NK-92 treated with Interleukin-12 subunit alpha and Interleukin-12 subunit beta, amount 100 ng/mL, for 24 hours (cell line): ENCODE data around the gene SGTA.
"Not testable (repeated sequence)": the region's sequence is repeated elsewhere in the genome, so short reads cannot be mapped to it uniquely, and the experiment has no call there.

Experiments
- DNase-seq: peaks from one replicate; lab custom pipeline; 2025; lab: John Stamatoyannopoulos, UW

The SGTA gene

GRCh38 chr19:2782936-2783780, at the start of gene SGTA:
Gene SGTA (minus strand): TSS chr19:2783273. CDS start chr19:2769068, 14,205 bp downstream.
- peak; percentile 97 for DNase-seq

GRCh38 chr19:2827840-2828489, 44.9 kb upstream of the SGTA start:
- no peak for DNase-seq

- DNase-seq: no peak
Measured at GRCh38 chr19:2827022-2827421, 43.9 kb upstream of the SGTA start.

GRCh38 chr19:2824129-2824528, 41.1 kb upstream of the SGTA start:
- no peak for DNase-seq

- no peak for DNase-seq
Measured at GRCh38 chr19:2823646-2824045, 40.6 kb upstream of the SGTA start.

- DNase-seq: no peak
Measured at GRCh38 chr19:2822846-2823245, 39.8 kb upstream of the SGTA start.

GRCh38 chr19:2820112-2820702, 37.1 kb upstream of the SGTA start:
- no peak for DNase-seq

GRCh38 chr19:2819540-2820111, 36.6 kb upstream of the SGTA start, which contains the start of gene ZNF554:
Gene ZNF554 (plus strand): TSS chr19:2819868. CDS start chr19:2820072, 204 bp downstream.
- DNase-seq: peak; percentile 95

- DNase-seq: not testable (repeated sequence)
Measured at GRCh38 chr19:2817237-2817829, 34.3 kb upstream of the SGTA start.

GRCh38 chr19:2816641-2817040, 33.6 kb upstream of the SGTA start:
- DNase-seq: no peak

- DNase-seq: no peak
Measured at GRCh38 chr19:2815923-2816322, 32.9 kb upstream of the SGTA start.

GRCh38 chr19:2815191-2815614, 32.1 kb upstream of the SGTA start:
- no peak for DNase-seq

GRCh38 chr19:2814426-2814825, 31.4 kb upstream of the SGTA start:
- no peak for DNase-seq

GRCh38 chr19:2813235-2814160, 30.4 kb upstream of the SGTA start:
- DNase-seq: no peak

GRCh38 chr19:2812414-2813234, 29.6 kb upstream of the SGTA start:
- no peak for DNase-seq

- DNase-seq: no peak
Measured at GRCh38 chr19:2811735-2812413, 28.8 kb upstream of the SGTA start.

- no peak for DNase-seq
Measured at GRCh38 chr19:2811221-2811722, 28.2 kb upstream of the SGTA start.

- no peak for DNase-seq
Measured at GRCh38 chr19:2810141-2811091, 27.3 kb upstream of the SGTA start.
